ENCODE data around the gene KLHDC8B.

The KLHDC8B gene

DNA sequence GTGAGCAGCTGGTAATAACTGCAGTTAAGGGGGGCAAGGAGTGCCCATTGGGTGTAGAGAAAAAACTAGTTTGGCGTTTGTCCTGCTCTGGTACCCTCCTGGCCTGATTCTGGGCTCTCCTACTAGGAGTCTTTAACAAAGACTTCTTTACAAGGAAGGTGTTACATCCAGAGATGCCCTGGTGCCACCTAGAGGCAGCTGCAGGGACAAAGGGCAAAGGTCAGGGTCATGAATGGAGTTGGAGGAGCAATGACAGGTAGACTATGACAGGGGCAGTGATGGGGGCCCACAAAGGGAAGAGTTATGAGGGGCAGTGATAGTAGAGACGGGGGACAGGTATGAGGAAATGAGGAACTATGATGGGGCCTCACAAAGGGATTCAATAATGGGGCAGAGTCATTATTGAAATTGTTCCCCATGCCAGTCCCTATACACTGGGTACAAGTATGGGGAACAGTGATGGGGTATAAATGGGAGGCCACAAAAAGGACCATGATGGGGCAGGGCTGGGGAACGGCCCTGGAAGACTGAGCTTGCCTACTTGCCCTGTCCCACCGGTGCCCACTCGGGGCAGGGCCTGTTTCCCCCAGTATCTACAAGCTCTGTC, 13.2 kb upstream of the KLHDC8B start:
- H3K4me3 ChIP-seq (ENCODE audit: low read length), result no peak overlapping the region
- TF ChIP-seq, protein P1, sequence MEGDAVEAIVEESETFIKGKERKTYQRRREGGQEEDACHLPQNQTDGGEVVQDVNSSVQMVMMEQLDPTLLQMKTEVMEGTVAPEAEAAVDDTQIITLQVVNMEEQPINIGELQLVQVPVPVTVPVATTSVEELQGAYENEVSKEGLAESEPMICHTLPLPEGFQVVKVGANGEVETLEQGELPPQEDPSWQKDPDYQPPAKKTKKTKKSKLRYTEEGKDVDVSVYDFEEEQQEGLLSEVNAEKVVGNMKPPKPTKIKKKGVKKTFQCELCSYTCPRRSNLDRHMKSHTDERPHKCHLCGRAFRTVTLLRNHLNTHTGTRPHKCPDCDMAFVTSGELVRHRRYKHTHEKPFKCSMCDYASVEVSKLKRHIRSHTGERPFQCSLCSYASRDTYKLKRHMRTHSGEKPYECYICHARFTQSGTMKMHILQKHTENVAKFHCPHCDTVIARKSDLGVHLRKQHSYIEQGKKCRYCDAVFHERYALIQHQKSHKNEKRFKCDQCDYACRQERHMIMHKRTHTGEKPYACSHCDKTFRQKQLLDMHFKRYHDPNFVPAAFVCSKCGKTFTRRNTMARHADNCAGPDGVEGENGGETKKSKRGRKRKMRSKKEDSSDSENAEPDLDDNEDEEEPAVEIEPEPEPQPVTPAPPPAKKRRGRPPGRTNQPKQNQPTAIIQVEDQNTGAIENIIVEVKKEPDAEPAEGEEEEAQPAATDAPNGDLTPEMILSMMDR (conservative IDR thresholded peaks at IDR 0.05; ENCODE audit: low read length), result peak; percentile 42
- DNase-seq (ENCODE audit: low read depth), result no peak

DNA sequence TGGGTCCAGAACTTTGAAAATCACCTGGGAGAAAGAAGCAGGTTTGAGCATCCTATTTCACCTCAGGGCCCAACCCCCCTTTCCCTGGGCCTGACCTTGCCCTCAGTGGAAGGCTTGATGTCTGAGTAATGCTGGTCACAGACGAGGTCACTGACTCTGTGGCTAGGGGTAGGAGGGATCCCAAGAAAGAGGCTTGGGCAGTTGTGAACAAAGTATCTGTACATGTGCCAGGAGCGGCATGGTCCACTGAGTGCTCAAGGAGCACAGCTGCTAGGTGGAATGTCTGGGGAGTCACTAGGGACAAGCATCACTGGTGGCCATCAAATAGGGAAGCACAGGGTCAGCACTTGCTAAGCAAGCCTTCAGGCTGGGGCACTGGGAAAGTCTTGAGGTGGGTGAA, 12.6 kb upstream of the KLHDC8B start:
- TF ChIP-seq, protein P1 (conservative IDR thresholded peaks at IDR 0.05; ENCODE audit: low read length), result no peak
- no peak overlapping the region for H3K4me3 ChIP-seq (ENCODE audit: low read length)
- no peak for DNase-seq (ENCODE audit: low read depth)

DNA sequence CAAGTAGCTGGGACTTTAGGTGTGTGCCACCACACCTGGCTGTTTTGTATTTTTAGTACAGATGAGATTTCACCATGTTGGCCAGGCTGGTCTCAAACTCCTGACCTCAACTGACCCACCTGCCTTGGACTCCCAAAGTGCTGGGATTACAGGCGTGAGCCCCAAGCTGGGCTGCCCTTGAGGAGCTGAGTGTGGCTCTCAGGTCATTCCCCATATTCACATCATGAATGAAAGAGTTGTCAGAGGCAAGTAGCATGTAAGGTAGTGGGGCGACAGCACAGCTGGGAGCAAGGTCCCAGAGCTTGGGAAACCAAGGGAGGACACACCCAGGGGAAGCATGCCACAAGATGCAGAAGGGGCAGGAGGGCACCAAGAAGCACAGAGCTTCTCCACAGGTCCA, 10.2 kb upstream of the KLHDC8B start:
- no peak overlapping the region for H3K4me3 ChIP-seq (ENCODE audit: low read length)
- DNase-seq (ENCODE audit: low read depth), result no peak
- TF ChIP-seq, protein P1 (conservative IDR thresholded peaks at IDR 0.05; ENCODE audit: low read length), result no peak

DNA sequence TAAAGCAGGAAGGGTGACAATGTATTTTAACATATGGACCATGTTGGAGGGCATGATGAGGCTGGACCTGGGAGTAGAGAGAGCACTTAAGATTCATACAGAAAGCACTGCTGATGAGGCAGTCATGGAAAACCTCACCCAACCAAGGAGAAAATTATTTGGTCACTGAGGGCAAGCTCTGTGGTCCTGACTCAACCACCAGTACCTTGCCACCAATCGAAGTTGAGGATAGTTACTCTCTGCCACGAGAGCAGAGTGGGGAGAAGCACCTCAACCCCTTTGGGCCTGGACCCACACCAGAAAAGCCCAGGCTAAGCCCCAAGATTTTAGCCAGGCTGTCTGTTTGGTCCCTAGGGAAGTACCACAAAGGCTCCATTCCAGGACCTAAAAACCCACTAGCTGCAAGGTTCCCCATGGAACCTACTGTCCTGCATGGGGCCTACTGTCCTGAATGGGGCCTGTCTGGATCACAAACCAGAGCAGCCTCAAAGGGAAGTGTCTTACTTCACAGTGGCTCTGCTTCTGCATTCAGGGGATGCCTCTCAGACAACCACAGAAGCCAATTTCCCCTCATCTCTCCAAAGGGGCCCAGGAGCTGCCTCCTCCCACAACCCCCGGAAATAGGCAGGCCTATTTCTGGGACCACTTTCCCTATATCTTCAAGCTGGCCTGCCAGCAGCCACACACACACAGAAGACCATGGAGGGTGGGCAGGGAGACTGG, 9.4 kb upstream of the KLHDC8B start:
- H3K4me3 ChIP-seq (ENCODE audit: low read length), result no peak overlapping the region
- TF ChIP-seq, protein P1 (conservative IDR thresholded peaks at IDR 0.05; ENCODE audit: low read length), result no peak
- DNase-seq (ENCODE audit: low read depth), result no peak

DNA sequence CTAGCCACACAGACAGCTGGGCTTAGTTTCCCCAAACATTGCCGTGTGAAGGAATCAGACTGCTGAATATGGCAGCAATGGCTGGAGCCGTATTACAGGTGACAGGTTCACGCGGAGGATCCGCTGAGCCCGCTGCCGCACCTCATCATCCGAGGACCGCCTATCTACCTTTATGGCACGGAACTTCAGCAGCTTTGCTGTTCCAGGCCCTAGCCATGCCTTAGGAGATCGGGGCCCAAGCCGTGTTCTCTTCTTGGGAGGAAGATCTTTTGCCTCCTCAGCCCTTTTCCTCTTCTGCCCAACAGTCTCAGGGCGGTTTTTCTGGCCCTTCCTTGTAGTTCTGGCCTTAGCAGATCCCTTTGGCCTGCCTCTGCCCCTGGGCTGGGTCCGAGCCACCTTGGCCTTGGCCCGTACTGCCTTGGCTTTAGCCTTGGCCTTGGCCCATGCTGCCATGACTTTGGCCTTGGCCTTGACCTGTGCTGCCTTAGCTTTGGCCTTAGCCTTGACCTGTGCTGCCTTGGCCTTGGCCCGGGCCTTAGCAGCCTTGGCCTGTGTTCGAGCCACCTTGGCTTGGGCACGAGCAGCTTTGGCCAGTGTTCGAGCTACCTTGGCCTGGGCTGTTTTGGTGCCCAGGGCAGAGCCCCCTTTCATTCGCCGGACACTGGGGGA, 8.5 kb upstream of the KLHDC8B start:
- H3K4me3 ChIP-seq (ENCODE audit: low read length), result no peak overlapping the region
- DNase-seq (ENCODE audit: low read depth), result no peak
- TF ChIP-seq, protein P1 (conservative IDR thresholded peaks at IDR 0.05; ENCODE audit: low read length), result no peak

DNA sequence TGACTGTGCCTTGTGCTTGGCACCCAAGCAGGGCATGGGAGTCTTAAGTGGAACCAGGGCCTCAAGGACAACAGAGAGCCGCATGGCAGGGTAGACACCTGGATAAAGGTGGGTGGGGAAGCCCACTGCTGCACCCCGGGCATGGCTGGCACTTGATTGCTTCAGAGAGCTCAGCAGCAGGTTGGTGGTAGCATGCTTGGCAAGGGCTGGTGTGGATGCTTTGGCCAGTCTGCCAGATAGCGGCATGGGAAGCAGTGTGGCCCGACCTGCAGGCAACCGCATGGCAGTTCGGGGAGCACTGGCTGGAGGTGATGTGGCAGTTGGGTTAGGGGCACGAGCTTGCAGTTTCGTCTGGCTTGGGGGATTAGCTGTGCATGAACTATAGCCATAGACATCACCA, 7.8 kb upstream of the KLHDC8B start:
- H3K4me3 ChIP-seq (ENCODE audit: low read length), result no peak overlapping the region
- DNase-seq (ENCODE audit: low read depth), result no peak
- TF ChIP-seq, protein P1 (conservative IDR thresholded peaks at IDR 0.05; ENCODE audit: low read length), result no peak

All from AG10803 (cell line).